Endodermal cell (in vitro differentiated cells): Measurements from ENCODE around the gene GNAT3. TPM values are rescaled to one million over a fixed set of nuclear protein-coding genes. Genes with fewer than 3 reads are reported as not detected.

Source experiments
- DNase-seq: peaks from one replicate; pipeline ENCODE4 v3.0.0-alpha.2; 2017
- H3K27ac ChIP-seq: 2 replicates; pipeline ENCODE4 v1.5.1; 2013; ENCODE audit warnings: mild to moderate bottlenecking, low read depth, low read length, moderate library complexity
- H3K27me3 ChIP-seq: 2 replicates; pipeline ENCODE4 v1.6.1; 2013; ENCODE audit warnings: mild to moderate bottlenecking, low read length, moderate library complexity; ENCODE audit not compliant: insufficient read depth, control insufficient read depth, poor library complexity, severe bottlenecking
- H3K36me3 ChIP-seq: 2 replicates; pipeline ENCODE4 v1.7.0; 2013; ENCODE audit warnings: mild to moderate bottlenecking, low read length, moderate library complexity; ENCODE audit not compliant: control insufficient read depth, insufficient read depth
- H3K4me1 ChIP-seq: one replicate; pipeline ENCODE4 v1.7.0; 2013; ENCODE audit warnings: low read length; ENCODE audit not compliant: control insufficient read depth, insufficient read depth
- H3K4me3 ChIP-seq: 2 replicates; pipeline ENCODE4 v1.5.1; 2013; ENCODE audit warnings: mild to moderate bottlenecking, low read length, moderate library complexity
- H3K9ac ChIP-seq: 2 replicates; pipeline ENCODE4 v1.6.1; 2013; ENCODE audit warnings: mild to moderate bottlenecking, low read length, moderate library complexity; ENCODE audit not compliant: poor library complexity, severe bottlenecking; ENCODE audit errors: extremely low read depth
- H3K9me3 ChIP-seq: 2 replicates; pipeline ENCODE4 v1.6.1; 2013; ENCODE audit warnings: mild to moderate bottlenecking, low read length, moderate library complexity; ENCODE audit not compliant: control insufficient read depth
- H3K27ac Mint-ChIP-seq: 2 replicates; pipeline ENCODE4 v1.8.0; 2020; ENCODE audit warnings: mixed read lengths
- H3K27me3 Mint-ChIP-seq: 2 replicates; pipeline ENCODE4 v1.8.0; 2021; ENCODE audit warnings: mild to moderate bottlenecking, mixed read lengths; ENCODE audit not compliant: insufficient read depth
- H3K36me3 Mint-ChIP-seq: 2 replicates; pipeline ENCODE4 v1.8.0; 2020; ENCODE audit warnings: low read depth, mixed read lengths
- H3K4me1 Mint-ChIP-seq: 2 replicates; pipeline ENCODE4 v1.8.0; 2020; ENCODE audit warnings: mixed read lengths
- H3K4me3 Mint-ChIP-seq: 2 replicates; pipeline ENCODE4 v1.8.0; 2020; ENCODE audit warnings: mild to moderate bottlenecking, moderate library complexity, mixed read lengths
- H3K9me3 Mint-ChIP-seq: 2 replicates; pipeline ENCODE4 v1.8.0; 2020; ENCODE audit warnings: mild to moderate bottlenecking, mixed read lengths
- WGBS, 2 experiments: methylation state at CpG; one replicate each; pipeline versions ENCODE4 v1.1.5 to v1.1.7; 2013; ENCODE audit warnings: missing lambda C conversion rate in 2 of 2, mixed read lengths in 1 of 2; ENCODE audit not compliant: insufficient coverage in 1 of 2, insufficient read length in 1 of 2; 5-methylcytosine and 5-hydroxymethylcytosine counted together
- total RNA-seq, 2 donors: library from RNA; stranded (reverse); fragmentation: NEBNext Ultra II Directional in 1 of 2; extraction: Animal tissue kit (Norgen Biotek cat#: 25700) in 1 of 2; gene quantifications; 2 replicates in 1 of 2; 3 replicates in 1 of 2; pipeline ENCODE4 v1.2.1, GENCODE V29; 2021
- TF ChIP-seq, protein P1 (sequence below): fragments of 200-600 bp; sonication (generic); conservative IDR thresholded peaks from 2 replicates; pipeline ENCODE4 v1.5.0; 2021; ENCODE audit warnings: antibody characterized with exemption, mild to moderate bottlenecking

Gene GNAT3
- total RNA-seq, 2 donors from 2014 or later, result not detected

GRCh38 chr7:80476035-80476434 is 35.8 kb downstream of the GNAT3 start:
- H3K27me3 ChIP-seq, result no peaks in the 10 kb centered on the region
- no peak overlapping the region for H3K4me3 ChIP-seq
- no peaks in the 10 kb centered on the region for H3K9me3 ChIP-seq
- no peaks in the 10 kb centered on the region for H3K4me1 ChIP-seq
- no peaks in the 10 kb centered on the region for H3K27me3 Mint-ChIP-seq
- H3K36me3 Mint-ChIP-seq, result no peaks in the 10 kb centered on the region
- H3K36me3 ChIP-seq, result no peaks in the 10 kb centered on the region
- H3K4me3 Mint-ChIP-seq, result no peak overlapping the region
- H3K27ac Mint-ChIP-seq, result no peak overlapping the region
- peaks cover 6% of the 10 kb centered on the region for H3K4me1 Mint-ChIP-seq
- H3K27ac ChIP-seq, result no peak overlapping the region
- no peak overlapping the region for H3K9ac ChIP-seq
- DNase-seq, result no peak
- no peaks in the 10 kb centered on the region for H3K9me3 Mint-ChIP-seq
- no CpG with 5 or more reads among the region's 1 CpG for WGBS, 2 experiments
- TF ChIP-seq, protein P1, sequence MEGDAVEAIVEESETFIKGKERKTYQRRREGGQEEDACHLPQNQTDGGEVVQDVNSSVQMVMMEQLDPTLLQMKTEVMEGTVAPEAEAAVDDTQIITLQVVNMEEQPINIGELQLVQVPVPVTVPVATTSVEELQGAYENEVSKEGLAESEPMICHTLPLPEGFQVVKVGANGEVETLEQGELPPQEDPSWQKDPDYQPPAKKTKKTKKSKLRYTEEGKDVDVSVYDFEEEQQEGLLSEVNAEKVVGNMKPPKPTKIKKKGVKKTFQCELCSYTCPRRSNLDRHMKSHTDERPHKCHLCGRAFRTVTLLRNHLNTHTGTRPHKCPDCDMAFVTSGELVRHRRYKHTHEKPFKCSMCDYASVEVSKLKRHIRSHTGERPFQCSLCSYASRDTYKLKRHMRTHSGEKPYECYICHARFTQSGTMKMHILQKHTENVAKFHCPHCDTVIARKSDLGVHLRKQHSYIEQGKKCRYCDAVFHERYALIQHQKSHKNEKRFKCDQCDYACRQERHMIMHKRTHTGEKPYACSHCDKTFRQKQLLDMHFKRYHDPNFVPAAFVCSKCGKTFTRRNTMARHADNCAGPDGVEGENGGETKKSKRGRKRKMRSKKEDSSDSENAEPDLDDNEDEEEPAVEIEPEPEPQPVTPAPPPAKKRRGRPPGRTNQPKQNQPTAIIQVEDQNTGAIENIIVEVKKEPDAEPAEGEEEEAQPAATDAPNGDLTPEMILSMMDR, result no peak

GRCh38 chr7:80475383-80475782 is 36.5 kb downstream of the GNAT3 start:
- DNase-seq, result no peak
- Mint-ChIP-seq H3K27me3 (no peaks in the 10 kb centered on the region), H3K4me1 (peaks cover 5% of the 10 kb centered on the region), H3K27ac (no peak overlapping the region), H3K9me3 (no peaks in the 10 kb centered on the region), H3K4me3 (no peak overlapping the region), H3K36me3 (no peaks in the 10 kb centered on the region)
- Histone ChIP-seq H3K27ac (no peak overlapping the region), H3K27me3 (no peaks in the 10 kb centered on the region), H3K9ac (no peak overlapping the region), H3K4me3 (no peak overlapping the region), H3K9me3 (no peaks in the 10 kb centered on the region), H3K4me1 (no peaks in the 10 kb centered on the region), H3K36me3 (no peaks in the 10 kb centered on the region)
- 94% methylated on average over 2 of the region's 3 CpGs; no CpG with 5 or more reads in 1 of the 2 experiments for WGBS, 2 experiments
- TF ChIP-seq, protein P1, result no peak

DNA sequence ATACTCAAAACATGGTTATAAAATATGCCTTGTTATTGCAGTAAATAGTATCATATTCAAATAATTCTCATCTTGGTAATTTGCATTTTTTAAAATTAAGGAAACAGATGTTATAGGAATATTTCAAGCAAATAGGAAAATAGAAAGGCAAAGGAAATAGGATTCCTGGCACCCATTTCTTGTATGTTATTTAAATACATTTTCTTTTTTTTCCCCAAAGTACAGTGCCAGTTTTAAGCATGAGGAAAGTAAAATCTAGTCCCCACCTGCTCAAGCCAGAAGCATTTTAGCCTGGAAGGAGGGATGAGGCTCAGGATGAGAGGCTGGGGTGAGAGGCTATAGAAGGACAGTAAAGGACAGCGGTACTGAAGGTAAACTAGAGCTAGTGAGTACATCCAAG is 38.1 kb downstream of the GNAT3 start:
- TF ChIP-seq, protein P1, result no peak
- WGBS, 2 experiments, result 97 to 100% methylated on average over 1 of the region's 1 CpG
- Histone ChIP-seq H3K27ac (no peak overlapping the region), H3K9ac (no peak overlapping the region), H3K4me3 (no peak overlapping the region), H3K36me3 (no peaks in the 10 kb centered on the region), H3K4me1 (no peaks in the 10 kb centered on the region), H3K27me3 (no peaks in the 10 kb centered on the region), H3K9me3 (no peaks in the 10 kb centered on the region)
- peaks cover 5% of the 10 kb centered on the region for H3K4me1 Mint-ChIP-seq
- no peaks in the 10 kb centered on the region for H3K9me3 Mint-ChIP-seq
- no peak overlapping the region for H3K27ac Mint-ChIP-seq
- H3K36me3 Mint-ChIP-seq, result no peaks in the 10 kb centered on the region
- no peak for DNase-seq
- H3K27me3 Mint-ChIP-seq, result no peaks in the 10 kb centered on the region
- H3K4me3 Mint-ChIP-seq, result no peak overlapping the region
